DMS114 treated with DMSO at 0.1 percent for 48 hours (cell line): ENCODE results near the gene CLBA1.

ENCODE experiments used
- DNase-seq: peaks from one replicate; lab custom pipeline; 2025; ENCODE audit not compliant: unreplicated experiment; lab: John Stamatoyannopoulos, UW

CLBA1 gene

GRCh38 chr14:104979758-104980610, 5.6 kb upstream of the CLBA1 start:
- DNase-seq = no peak

- DNase-seq = no peak
These were observed 4.7 kb upstream of the CLBA1 start for GRCh38 chr14:104980611-104981531.

GRCh38 chr14:104981699-104982541, 3.7 kb upstream of the CLBA1 start:
- no peak for DNase-seq

- no peak for DNase-seq
These were observed 2.9 kb upstream of the CLBA1 start for GRCh38 chr14:104982548-104983230.

GRCh38 chr14:104983231-104983721, 2.3 kb upstream of the CLBA1 start:
- DNase-seq = no peak

GRCh38 chr14:104984056-104984894, 1.3 kb upstream of the CLBA1 start:
- no peak for DNase-seq

- no peak for DNase-seq
These were observed 1.0 kb downstream of the CLBA1 start for GRCh38 chr14:104986487-104987164.

- DNase-seq = no peak
These were observed 3.8 kb downstream of the CLBA1 start for GRCh38 chr14:104989236-104989950.

GRCh38 chr14:104989951-104990303, 4.3 kb downstream of the CLBA1 start:
- DNase-seq = no peak

GRCh38 chr14:104991896-104992230, 6.3 kb downstream of the CLBA1 start:
- DNase-seq = no peak

- DNase-seq = no peak
These were observed 6.9 kb downstream of the CLBA1 start for GRCh38 chr14:104992501-104992900.

- no peak for DNase-seq
These were observed 7.7 kb downstream of the CLBA1 start for GRCh38 chr14:104993306-104993705.

- no peak for DNase-seq
These were observed 8.4 kb downstream of the CLBA1 start for GRCh38 chr14:104993808-104994591.

- DNase-seq = no peak
These were observed 9.4 kb downstream of the CLBA1 start for GRCh38 chr14:104994978-104995377.

GRCh38 chr14:104996032-104996431, 10.4 kb downstream of the CLBA1 start:
- DNase-seq = no peak

GRCh38 chr14:104996483-104996882, 10.9 kb downstream of the CLBA1 start:
- DNase-seq = no peak

GRCh38 chr14:104998801-104999200, 13.2 kb downstream of the CLBA1 start:
- DNase-seq = no peak

- no peak for DNase-seq
These were observed 13.8 kb downstream of the CLBA1 start for GRCh38 chr14:104999361-104999760.
